HG03354 (cell line): ENCODE measurements around the gene PIK3IP1.
"Not testable (repeated sequence)": the region's sequence is repeated elsewhere in the genome, so short reads cannot be mapped to it uniquely, and the experiment has no call there.

Experiments
- ATAC-seq: cut with Tn5 transposase; IDR thresholded peaks from one replicate; pipeline ENCODE4 v1.9.1; 2021; ENCODE audit warnings: mild to moderate bottlenecking; ENCODE audit not compliant: unreplicated experiment, poor library complexity, severe bottlenecking

PIK3IP1 gene

GRCh38 chr22:31262312-31263133 is 29.8 kb downstream of the PIK3IP1 start:
- no peak for ATAC-seq

GRCh38 chr22:31260474-31260856 is 31.8 kb downstream of the PIK3IP1 start:
- no peak for ATAC-seq

- ATAC-seq: no peak
Measured at GRCh38 chr22:31259798-31260473, 32.4 kb downstream of the PIK3IP1 start.

GRCh38 chr22:31253949-31254348 is 38.3 kb downstream of the PIK3IP1 start:
- ATAC-seq: no peak

GRCh38 chr22:31250740-31251600 is 41.3 kb downstream of the PIK3IP1 start:
- no peak for ATAC-seq

- no peak for ATAC-seq
Measured at GRCh38 chr22:31248965-31249958, 43.0 kb downstream of the PIK3IP1 start.

GRCh38 chr22:31248138-31248745 is 44.0 kb downstream of the PIK3IP1 start:
- no peak for ATAC-seq

- ATAC-seq: no peak
Measured at GRCh38 chr22:31247726-31248125, 44.6 kb downstream of the PIK3IP1 start.

GRCh38 chr22:31246687-31247086 is 45.6 kb downstream of the PIK3IP1 start:
- no peak for ATAC-seq

- ATAC-seq: not testable (repeated sequence)
Measured at GRCh38 chr22:31245998-31246397, 46.3 kb downstream of the PIK3IP1 start.

- no peak for ATAC-seq
Measured at GRCh38 chr22:31244943-31245451, 47.3 kb downstream of the PIK3IP1 start.

GRCh38 chr22:31244046-31244942 is 48.0 kb downstream of the PIK3IP1 start:
- no peak for ATAC-seq

- no peak for ATAC-seq
Measured at GRCh38 chr22:31243339-31244045, 48.8 kb downstream of the PIK3IP1 start.

- ATAC-seq: no peak
Measured at GRCh38 chr22:31241936-31242335, 50.4 kb downstream of the PIK3IP1 start.

GRCh38 chr22:31241200-31241599 is 51.1 kb downstream of the PIK3IP1 start:
- no peak for ATAC-seq

- ATAC-seq: no peak
Measured at GRCh38 chr22:31239771-31240370, 52.4 kb downstream of the PIK3IP1 start.

- peak; percentile 68 for ATAC-seq
Measured at GRCh38 chr22:31238057-31238456, 54.2 kb downstream of the PIK3IP1 start.
